HCT116 (cell line): ENCODE results near the gene PHF21B.

Source experiments
- ATF3 ChIP-seq: IDR thresholded peaks from 2 replicates; pipeline ENCODE4 v1.6.1; 2012
- CTCF ChIP-seq, 3 experiments: fragments of 200-600 bp in 1 of 3; sonication (generic) in 1 of 3; IDR thresholded peaks in 2 of 3; conservative IDR thresholded peaks in 1 of 3; 2 replicates each; pipeline ENCODE4 v1.5.1; 2012 to 2017; ENCODE audit warnings: low read depth in 2 of 3, low read length in 2 of 3, antibody characterized with exemption in 1 of 3, borderline replicate concordance in 1 of 3, control low read depth in 1 of 3, mild to moderate bottlenecking in 1 of 3, mixed read lengths in 1 of 3, mixed run types in 1 of 3, moderate library complexity in 1 of 3; ENCODE audit not compliant: insufficient read depth in 1 of 3
- EZH2 ChIP-seq: fragments of 200-600 bp; sonication (generic); IDR thresholded peaks from 2 replicates; pipeline ENCODE4 v1.6.1; 2017; ENCODE audit warnings: antibody characterized with exemption, mixed run types
- MAX ChIP-seq: IDR thresholded peaks from 2 replicates; pipeline ENCODE4 v1.6.1; 2012
- POLR2A ChIP-seq: IDR thresholded peaks from 2 replicates; pipeline ENCODE4 v1.7.0; 2011; ENCODE audit warnings: borderline replicate concordance; ENCODE audit not compliant: insufficient read depth, insufficient read length; ENCODE audit errors: extremely low read depth
- POLR2AphosphoS5 ChIP-seq: IDR thresholded peaks from 2 replicates; pipeline ENCODE4 v1.6.1; 2011; ENCODE audit warnings: mild to moderate bottlenecking, low read depth, low read length, moderate library complexity
- ZFX ChIP-seq: fragments of 450-650 bp; IDR thresholded peaks from 2 replicates; pipeline ENCODE4 v1.6.1; 2017

GRCh38 chr22:44913198-44913983, 96.4 kb downstream of the PHF21B start:
- TF ChIP-seq POLR2A: no peak
- no peak for TF ChIP-seq ATF3
- peak in 2 of 3 experiments; percentile 24 to 31; a peak in 3 of 6 replicates for TF ChIP-seq CTCF (IDR thresholded peaks at IDR 0.05 in 2 of 3, conservative IDR thresholded peaks at IDR 0.05 in 1 of 3; ENCODE audit: borderline replicate concordance in 1 of 3, insufficient read depth in 1 of 3, low read depth in 2 of 3, low read length in 2 of 3)
- no peak for TF ChIP-seq MAX
- TF ChIP-seq ZFX: no peak
- TF ChIP-seq EZH2: no peak
- no peak for TF ChIP-seq POLR2AphosphoS5
